ENCODE measurements around the gene GRID2IP. TPM values are rescaled to one million over a fixed set of nuclear protein-coding genes. Genes with fewer than 3 reads are reported as not detected.

Gene GRID2IP
- 0.15 and 0.17 TPM in 2 replicates for total RNA-seq

DNA sequence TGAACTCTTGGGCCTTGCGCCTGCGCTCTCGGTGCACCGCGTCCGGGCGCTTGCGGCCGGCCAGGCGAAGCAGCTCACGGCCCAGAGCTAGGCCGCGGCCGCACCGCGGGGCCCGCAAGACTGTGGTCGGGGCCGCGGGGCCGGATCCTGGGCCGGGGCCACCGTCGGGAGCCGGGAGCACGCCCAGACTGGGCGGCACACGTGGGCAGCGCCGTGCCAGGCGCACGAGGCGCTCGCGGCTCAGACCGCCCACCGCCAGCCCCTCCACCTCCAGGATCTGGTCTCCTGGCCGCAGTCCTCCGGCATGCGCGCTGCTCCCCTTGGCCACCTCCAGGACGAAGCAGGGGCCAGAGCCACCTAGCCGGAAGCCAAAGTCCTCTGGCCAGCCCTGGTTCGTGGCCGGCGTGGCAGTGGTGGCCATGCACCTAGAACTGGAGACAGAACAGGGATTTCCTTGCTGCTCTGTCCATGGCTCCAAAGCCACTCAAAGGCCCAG, at the start of gene GRID2IP:
GRID2IP (minus strand) TSS at position 446 of the 496 bp plus-strand sequence; CDS start at position 421, 25 bp downstream.

GRCh38 chr7:6589829-6590644, 38.8 kb upstream of the GRID2IP start, which contains the start of gene INTS15:
Gene INTS15 (plus strand): TSS chr7:6590021. CDS start chr7:6590284, 263 bp downstream.

GRCh38 chr7:6577369-6578113, 26.3 kb upstream of the GRID2IP start, which contains the start of gene ZDHHC4:
Gene ZDHHC4 (plus strand): TSS chr7:6577454. CDS start chr7:6580562, 3,108 bp downstream.

DNA sequence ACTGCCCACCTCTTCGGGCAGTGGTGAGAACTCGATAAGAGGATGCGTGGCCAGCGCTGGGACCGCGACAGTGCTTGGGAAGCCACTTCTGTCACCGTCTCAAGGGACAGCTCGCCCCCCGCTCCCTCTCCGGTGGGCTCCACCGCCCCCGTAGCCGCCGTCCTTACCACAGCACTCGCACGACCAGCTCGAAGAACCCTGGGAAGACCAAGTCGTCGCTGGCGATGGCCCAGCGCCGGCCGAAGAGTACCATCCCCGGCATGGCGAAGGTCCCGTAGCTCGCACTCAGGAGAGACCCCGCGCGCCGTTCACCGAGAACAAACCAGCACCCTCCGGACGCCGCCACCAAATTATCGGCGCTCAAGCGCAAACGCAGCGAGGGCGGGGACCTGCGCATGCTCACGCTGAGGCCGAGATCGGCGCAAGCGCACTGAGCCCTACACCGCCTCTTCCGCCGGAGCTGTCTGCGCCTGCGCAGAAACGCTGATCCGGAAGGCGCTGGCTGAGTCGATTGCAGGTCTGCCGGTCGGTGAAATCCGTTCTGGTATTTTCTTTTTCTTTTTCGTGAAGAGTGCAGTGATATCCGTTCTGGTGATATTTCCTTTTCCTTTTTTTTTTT, 103.6 kb downstream of the GRID2IP start, which contains the start of gene DAGLB:
DAGLB (minus strand) TSS at position 374 of the 619 bp plus-strand sequence; CDS start at position 262, 112 bp downstream.

Other genes starting within 250 kb of the GRID2IP start
- gene FAM220A, start 202.5 kb downstream of the GRID2IP start, total RNA-seq = 12.8 and 15.9 TPM in 2 replicates
- 138 and 149 TPM in 2 replicates for gene RAC1, start 176.9 kb downstream of the GRID2IP start, total RNA-seq
- 9.4 and 11.6 TPM in 2 replicates for gene DAGLB, start 103.5 kb downstream of the GRID2IP start, total RNA-seq
- gene KDELR2, start 67.3 kb downstream of the GRID2IP start, total RNA-seq = 151 and 164 TPM in 2 replicates
- 45.7 and 52.0 TPM in 2 replicates for gene ZDHHC4, start 26.0 kb upstream of the GRID2IP start, total RNA-seq
- gene INTS15, start 38.6 kb upstream of the GRID2IP start, total RNA-seq = 19.7 and 23.3 TPM in 2 replicates
- 4.0 and 4.8 TPM in 2 replicates for gene ZNF853, start 64.1 kb upstream of the GRID2IP start, total RNA-seq
- gene ZNF316, start 85.9 kb upstream of the GRID2IP start, total RNA-seq = 6.4 and 7.6 TPM in 2 replicates
- 6.2 TPM in 2 replicates for gene ZNF12, start 155.5 kb upstream of the GRID2IP start, total RNA-seq
- not detected in 2 replicates for gene RSPH10B2, start 202.6 kb upstream of the GRID2IP start, total RNA-seq

Measured in bronchus fibroblast of lung (primary cell).